GM10847 (cell line): ENCODE data around the gene ZBTB7C.

ENCODE experiments used
- POLR2A ChIP-seq: IDR thresholded peaks from 2 replicates; pipeline ENCODE4 v1.6.1; 2011; ENCODE audit not compliant: insufficient read length; ENCODE audit errors: extremely low read depth

ZBTB7C gene

DNA sequence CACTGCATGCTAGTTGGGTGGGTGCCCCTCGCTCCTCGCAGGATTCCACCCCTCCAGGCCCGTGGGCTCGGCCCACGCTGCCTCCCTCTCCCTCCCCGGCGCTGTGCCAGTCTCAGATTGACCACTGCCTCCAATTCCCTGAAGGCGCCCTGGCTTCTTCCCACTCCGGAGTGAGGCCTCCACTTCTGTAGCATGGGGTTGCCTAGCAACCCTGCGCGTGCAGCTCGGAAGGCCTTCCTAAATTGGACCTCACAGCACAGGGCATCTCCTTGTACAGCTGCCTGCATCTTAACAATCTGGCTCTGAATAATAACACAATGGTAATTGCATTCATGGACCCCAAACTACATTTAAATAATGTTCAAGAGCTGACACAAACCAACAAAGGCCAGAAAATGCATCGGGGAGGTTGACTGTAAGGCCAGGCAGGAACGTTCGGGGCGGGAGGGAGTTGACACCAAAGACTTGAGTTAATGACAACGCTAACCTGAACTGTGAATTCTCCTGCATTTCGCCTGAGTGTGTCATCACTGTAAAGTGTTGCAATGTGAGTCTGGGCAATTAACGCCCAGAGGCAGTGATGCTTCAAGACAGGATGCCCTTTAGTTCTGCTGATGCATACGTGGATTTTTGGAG, 222.9 kb downstream of the ZBTB7C start:
- no peak for TF ChIP-seq POLR2A

- TF ChIP-seq POLR2A = no peak
Observed at GRCh38 chr18:48184118-48184517, 225.1 kb downstream of the ZBTB7C start.

DNA sequence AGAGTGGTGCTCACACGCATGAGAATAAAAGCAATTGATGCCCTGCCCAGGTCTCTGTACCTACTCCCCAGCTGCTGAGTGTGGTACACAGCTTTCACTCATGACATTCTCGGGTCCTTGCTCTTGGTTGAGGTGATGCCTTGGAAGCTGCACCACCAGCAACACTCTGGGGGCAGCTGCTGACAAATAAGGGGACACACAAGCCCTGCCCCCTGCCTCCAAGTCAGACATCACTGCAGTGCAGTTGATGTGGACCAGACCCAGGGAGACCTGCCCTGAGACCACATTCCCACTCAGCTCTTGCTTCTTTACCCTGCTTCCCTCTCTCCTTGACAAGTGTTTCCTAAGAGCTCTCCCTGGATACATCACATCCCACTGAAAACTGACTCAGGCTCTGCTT, 225.6 kb downstream of the ZBTB7C start:
- no peak for TF ChIP-seq POLR2A

DNA sequence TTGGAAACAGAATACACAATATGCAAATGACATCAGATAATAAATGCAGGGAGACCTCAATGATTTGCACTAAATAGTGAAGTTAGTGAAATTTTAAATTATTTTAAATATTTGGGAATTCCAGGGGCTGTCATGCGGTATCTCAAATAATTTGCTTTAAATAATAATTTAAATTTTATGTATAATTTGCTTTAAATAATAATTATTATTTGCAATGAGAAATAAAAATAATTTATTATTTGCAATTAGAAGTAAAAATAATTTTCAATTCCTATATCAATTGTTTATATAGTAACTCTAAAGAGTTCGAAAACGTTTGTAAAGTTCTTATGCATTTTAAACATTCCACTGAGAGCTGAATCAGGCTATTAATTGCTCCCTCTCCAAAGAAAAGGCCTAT, 226.4 kb downstream of the ZBTB7C start:
- no peak for TF ChIP-seq POLR2A

GRCh38 chr18:48181857-48182256, 227.3 kb downstream of the ZBTB7C start:
- TF ChIP-seq POLR2A = no peak

DNA sequence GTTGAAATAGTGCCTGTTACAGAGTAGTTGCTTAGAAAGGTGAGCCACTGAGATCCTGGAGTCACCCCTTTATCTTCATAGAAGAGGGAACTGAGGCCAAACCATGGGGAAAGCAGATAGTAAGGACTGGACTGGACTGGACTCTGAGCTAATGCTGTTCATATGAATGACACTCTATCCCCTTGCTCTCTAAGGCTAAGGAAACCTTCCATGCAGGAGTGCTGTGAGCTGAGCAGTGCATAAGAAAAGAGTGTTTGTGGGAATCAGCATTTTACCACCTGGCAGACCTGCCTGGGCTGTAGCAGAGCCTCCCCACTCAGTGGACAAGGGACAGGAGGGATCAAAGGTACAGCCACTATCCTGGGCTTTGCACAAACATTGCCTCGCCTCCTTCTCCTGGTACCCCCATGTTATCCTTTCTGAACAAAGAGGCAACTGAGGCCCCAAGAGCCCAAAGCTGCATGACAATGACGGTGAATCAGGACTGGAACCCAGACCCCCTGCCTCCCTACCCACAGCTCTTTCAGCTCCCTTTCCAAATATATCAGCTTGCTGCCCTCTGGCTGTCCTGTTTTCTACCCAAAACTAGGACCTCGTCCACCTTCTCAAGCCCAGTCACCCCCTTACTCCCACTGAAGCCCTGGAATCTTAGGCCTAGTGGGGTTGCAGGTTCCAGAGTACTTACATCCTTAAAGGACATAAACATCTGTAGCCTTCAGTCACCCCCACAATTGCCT, 227.9 kb downstream of the ZBTB7C start:
- no peak for TF ChIP-seq POLR2A

- TF ChIP-seq POLR2A = no peak
Observed at GRCh38 chr18:48179666-48180065, 229.5 kb downstream of the ZBTB7C start.

- TF ChIP-seq POLR2A = no peak
Observed at GRCh38 chr18:48179001-48179400, 230.2 kb downstream of the ZBTB7C start.

GRCh38 chr18:48176909-48177308, 232.3 kb downstream of the ZBTB7C start:
- no peak for TF ChIP-seq POLR2A

GRCh38 chr18:48173557-48173956, 235.6 kb downstream of the ZBTB7C start:
- no peak for TF ChIP-seq POLR2A

DNA sequence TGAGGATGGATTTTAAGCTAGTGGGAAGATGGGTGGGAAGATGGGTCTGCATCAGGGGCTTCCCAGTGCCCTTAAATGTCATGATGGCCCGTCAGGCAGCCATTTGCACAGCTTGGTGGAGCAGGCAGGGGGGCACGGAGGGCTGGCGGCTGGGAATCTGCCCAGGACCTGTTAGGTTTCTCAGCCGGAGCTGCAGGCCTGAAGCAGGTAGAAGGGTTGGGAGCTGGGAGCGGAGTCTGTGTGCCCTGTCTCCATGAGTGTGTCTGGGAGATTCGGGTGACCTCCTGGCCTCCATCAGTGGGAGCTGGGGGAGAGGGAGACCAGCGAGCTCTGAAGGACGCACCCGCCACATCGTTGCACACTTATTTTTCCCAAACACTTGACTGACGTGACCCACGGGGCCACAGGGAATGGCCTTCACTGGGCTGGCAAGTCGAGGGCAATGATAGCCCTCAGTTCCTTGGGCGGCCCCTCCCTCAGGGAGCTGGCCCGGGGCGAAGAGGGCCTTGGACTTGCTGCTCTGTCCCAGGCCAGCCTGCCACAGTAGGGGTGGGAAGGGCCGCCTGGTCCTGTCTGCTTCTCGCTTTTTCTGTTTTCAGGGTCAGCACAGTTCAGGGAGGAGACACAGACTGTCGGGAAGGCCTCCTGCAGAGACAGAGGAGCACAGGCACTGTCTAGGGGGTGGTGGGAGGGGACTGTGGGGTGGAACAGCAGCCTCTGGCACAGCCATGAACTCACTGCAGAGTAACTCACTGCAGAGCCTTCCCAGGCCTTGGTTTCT, 236.8 kb downstream of the ZBTB7C start:
- TF ChIP-seq POLR2A = no peak

- TF ChIP-seq POLR2A = no peak
Observed at GRCh38 chr18:48171490-48172188, 237.5 kb downstream of the ZBTB7C start.

- TF ChIP-seq POLR2A = no peak
Observed at GRCh38 chr18:48170651-48171050, 238.5 kb downstream of the ZBTB7C start.

DNA sequence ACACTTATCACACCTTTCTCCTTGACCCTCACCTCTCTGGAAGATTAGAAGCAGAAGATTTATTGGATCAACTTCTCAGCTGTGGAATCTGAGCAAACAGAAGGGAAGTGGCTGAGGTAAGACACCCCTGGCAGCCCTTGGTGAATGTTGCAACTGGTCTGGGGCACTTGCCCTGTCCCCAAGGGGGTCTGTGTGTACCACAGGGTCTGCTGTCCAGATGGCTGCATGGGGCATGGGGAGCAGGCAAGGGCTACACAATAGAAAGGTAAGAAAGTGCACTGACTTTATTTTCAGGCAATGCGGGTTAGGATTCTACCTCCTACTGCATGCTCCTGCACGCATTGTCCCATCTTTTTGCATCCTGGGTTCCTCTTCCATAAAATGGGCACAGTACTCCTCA, 240.3 kb downstream of the ZBTB7C start:
- no peak for TF ChIP-seq POLR2A

- no peak for TF ChIP-seq POLR2A
Observed at GRCh38 chr18:48167897-48168253, 241.3 kb downstream of the ZBTB7C start.
